ENCODE results near the gene PDE6B. TPM values are rescaled to one million over a fixed set of nuclear protein-coding genes. Genes with fewer than 3 reads are reported as not detected.
A peak's percentile ranks its signal among the peaks of the same experiment; 100 is the strongest.
"Not testable (repeated sequence)": the region's sequence is repeated elsewhere in the genome, so short reads cannot be mapped to it uniquely, and the experiment has no call there.

The PDE6B gene
- total RNA-seq, 1 donor from 2014 or later = 2.3 TPM

DNA sequence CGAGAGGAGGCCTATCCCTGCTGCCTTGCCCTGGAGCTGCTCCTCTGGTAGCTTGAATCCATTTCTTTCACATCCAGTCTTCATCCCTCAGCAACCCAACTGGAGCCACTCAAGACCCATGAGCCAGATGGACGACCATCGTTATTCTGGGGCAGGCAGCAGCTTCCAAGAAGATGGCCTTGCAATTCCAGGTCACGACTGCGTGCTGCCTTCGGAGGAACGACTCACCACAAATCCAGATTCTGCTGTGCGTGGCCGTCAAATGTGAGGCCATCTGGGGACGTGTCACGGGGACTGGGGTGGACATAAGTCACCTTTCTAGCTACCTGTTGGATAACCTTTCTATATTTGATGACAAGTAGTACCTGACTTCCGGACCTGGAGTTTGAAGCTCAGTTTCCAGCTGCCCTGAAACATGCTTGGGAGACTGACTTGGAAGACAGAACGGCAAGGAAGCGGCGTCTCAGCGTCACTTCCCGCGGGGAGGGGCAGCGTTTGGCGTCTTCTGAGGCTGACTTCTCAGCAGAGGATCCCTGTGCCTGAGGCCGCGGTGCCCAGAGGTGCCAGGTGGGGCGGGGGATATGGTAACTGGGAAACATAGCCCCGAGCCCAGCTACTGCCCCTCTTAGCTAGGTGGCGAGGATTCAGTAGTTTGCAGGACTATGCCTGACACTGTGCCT, 37.6 kb upstream of the PDE6B start:
- Mint-ChIP-seq H3K9me3 (ENCODE audit: low read depth) (peaks cover 10% of the 10 kb centered on the region), H3K36me3 (ENCODE audit: low read depth) (no peaks in the 10 kb centered on the region), H3K4me3 (ENCODE audit: unreplicated experiment) (no peak overlapping the region), H3K27me3 (ENCODE audit: low read depth) (peaks cover 11% of the 10 kb centered on the region), H3K27ac (ENCODE audit: unreplicated experiment) (no peak overlapping the region), H3K4me1 (ENCODE audit: low read depth) (peaks cover 4% of the 10 kb centered on the region)
- TF ChIP-seq, protein P1, sequence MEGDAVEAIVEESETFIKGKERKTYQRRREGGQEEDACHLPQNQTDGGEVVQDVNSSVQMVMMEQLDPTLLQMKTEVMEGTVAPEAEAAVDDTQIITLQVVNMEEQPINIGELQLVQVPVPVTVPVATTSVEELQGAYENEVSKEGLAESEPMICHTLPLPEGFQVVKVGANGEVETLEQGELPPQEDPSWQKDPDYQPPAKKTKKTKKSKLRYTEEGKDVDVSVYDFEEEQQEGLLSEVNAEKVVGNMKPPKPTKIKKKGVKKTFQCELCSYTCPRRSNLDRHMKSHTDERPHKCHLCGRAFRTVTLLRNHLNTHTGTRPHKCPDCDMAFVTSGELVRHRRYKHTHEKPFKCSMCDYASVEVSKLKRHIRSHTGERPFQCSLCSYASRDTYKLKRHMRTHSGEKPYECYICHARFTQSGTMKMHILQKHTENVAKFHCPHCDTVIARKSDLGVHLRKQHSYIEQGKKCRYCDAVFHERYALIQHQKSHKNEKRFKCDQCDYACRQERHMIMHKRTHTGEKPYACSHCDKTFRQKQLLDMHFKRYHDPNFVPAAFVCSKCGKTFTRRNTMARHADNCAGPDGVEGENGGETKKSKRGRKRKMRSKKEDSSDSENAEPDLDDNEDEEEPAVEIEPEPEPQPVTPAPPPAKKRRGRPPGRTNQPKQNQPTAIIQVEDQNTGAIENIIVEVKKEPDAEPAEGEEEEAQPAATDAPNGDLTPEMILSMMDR (IDR thresholded peaks at IDR 0.05) = no peak
- DNase-seq (ENCODE audit: low spot score) = no peak

DNA sequence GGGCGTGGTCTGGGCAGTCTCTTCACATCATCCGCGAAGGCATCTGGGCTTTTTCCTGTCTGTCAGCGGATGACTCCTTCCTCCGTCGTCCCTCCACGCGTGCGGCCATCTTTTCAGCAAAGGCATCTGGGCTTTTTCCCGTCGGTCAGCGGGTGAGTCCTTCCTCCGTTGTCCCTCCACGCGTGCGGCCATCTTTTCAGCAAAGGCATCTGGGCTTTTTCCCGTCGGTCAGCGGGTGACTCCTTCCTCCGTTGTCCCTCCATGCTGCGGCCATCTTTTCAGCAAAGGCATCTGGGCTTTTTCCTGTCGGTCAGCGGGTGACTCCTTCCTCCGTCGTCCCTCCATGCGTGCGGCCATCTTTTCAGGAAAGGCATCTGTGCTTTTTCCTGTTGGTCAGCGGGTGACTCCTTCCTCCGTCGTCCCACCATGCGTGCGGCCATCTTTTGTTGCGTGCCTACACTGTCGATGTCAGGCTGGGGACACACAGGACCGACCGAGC, 37.0 kb upstream of the PDE6B start:
- no peak overlapping the region for H3K4me3 Mint-ChIP-seq (ENCODE audit: unreplicated experiment)
- peaks cover 4% of the 10 kb centered on the region for H3K4me1 Mint-ChIP-seq (ENCODE audit: low read depth)
- peak overlapping the region; percentile 54 for H3K27ac Mint-ChIP-seq (ENCODE audit: unreplicated experiment)
- peaks cover 11% of the 10 kb centered on the region for H3K27me3 Mint-ChIP-seq (ENCODE audit: low read depth)
- no peak for DNase-seq (ENCODE audit: low spot score)
- H3K9me3 Mint-ChIP-seq (ENCODE audit: low read depth) = peaks cover 10% of the 10 kb centered on the region
- no peaks in the 10 kb centered on the region for H3K36me3 Mint-ChIP-seq (ENCODE audit: low read depth)
- TF ChIP-seq, protein P1 (IDR thresholded peaks at IDR 0.05) = no peak

DNA sequence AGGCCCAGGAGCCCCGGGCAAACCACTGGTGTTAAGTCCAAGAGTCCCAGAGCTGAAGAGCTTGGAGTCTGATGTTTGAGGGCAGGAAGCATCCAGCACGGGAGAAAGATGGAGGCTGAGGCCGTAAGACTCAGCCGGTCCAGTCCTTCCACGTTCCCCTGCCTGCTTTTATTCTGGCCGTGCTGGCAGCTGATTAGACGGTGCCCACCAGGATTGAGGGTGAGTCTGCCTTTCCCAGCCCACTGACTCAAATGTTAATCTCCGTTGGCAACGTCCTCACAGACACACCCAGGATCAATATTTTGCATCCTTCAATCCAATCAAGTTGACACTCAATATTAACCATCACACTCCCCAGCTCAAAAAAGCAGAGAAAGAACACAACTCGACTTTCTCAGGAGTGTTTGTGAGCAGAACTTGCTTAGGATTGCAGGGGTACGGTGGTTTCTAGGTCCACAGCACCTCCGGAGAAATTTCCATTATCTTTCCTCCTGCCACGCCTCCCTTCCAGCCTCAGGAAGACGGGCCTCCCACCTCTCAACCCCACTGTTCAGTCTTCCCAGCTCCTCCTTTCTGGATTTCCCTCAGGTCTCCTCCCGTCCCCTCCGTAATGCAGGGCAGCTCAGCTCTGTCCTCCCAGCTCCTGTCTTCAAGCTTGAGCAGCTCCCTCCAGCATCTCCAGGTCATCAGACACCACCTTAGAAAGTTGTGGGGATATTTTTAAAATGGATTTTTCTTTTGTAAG, 36.0 kb upstream of the PDE6B start:
- Mint-ChIP-seq H3K4me3 (ENCODE audit: unreplicated experiment) (no peak overlapping the region), H3K4me1 (ENCODE audit: low read depth) (peaks cover 4% of the 10 kb centered on the region), H3K27me3 (ENCODE audit: low read depth) (peaks cover 12% of the 10 kb centered on the region), H3K36me3 (ENCODE audit: low read depth) (no peaks in the 10 kb centered on the region), H3K9me3 (ENCODE audit: low read depth) (peaks cover 6% of the 10 kb centered on the region), H3K27ac (ENCODE audit: unreplicated experiment) (no peak overlapping the region)
- no peak for DNase-seq (ENCODE audit: low spot score)
- TF ChIP-seq, protein P1 (IDR thresholded peaks at IDR 0.05) = no peak

DNA sequence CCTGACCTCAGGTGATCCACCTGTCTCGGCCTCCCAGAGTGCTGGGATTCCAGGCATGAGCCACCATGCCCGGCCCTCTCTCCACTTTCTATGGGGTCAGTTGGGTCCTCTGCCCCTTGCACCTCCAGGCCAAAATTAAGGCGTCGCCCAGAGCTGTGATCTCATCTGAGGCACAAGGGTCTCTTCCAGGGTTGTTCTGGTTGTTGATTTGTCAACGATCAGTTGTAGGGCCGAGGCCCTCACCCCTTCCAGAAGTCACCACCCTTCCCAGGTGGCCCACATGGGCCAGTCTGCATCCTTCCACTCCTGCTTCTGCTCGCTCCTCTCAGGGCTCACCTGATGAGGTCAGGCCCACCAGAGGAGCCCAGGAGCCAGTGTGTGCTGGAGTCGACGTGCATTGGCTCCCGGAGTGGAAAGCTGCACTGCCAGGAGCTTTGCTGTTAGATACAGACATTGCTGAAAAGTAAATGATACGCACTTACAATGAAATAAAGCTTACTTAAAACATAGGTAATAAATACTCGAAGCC, 35.0 kb upstream of the PDE6B start:
- Mint-ChIP-seq H3K4me1 (ENCODE audit: low read depth) (peaks cover 4% of the 10 kb centered on the region), H3K4me3 (ENCODE audit: unreplicated experiment) (no peak overlapping the region), H3K27ac (ENCODE audit: unreplicated experiment) (no peak overlapping the region), H3K27me3 (ENCODE audit: low read depth) (peaks cover 14% of the 10 kb centered on the region), H3K9me3 (ENCODE audit: low read depth) (peaks cover 14% of the 10 kb centered on the region), H3K36me3 (ENCODE audit: low read depth) (no peaks in the 10 kb centered on the region)
- TF ChIP-seq, protein P1 (IDR thresholded peaks at IDR 0.05) = no peak
- peak; percentile 58 for DNase-seq (ENCODE audit: low spot score)

DNA sequence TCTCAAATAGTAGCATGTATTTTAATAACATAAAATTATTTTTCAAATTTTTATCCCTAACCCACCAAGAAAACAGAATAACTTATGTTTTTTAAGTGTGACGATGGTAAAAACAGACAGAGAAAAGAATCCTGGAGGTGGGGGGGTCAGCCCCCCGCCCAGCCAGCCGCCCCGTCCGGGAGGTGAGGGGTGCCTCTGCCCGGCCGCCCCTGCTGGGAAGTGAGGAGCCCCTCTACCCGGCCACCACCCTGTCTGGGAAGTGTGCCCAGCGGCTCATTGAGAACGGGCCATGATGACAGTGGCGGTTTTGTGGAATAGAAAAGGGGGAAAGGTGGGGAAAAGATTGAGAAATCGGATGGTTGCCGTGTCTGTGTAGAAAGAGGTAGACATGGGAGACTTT, 33.2 kb upstream of the PDE6B start:
- not testable (repeated sequence) for H3K4me3 Mint-ChIP-seq (ENCODE audit: unreplicated experiment); H3K36me3 Mint-ChIP-seq (ENCODE audit: low read depth); H3K4me1 Mint-ChIP-seq (ENCODE audit: low read depth); DNase-seq (ENCODE audit: low spot score); H3K27ac Mint-ChIP-seq (ENCODE audit: unreplicated experiment)
- H3K27me3 Mint-ChIP-seq (ENCODE audit: low read depth) = peaks cover 16% of the 10 kb centered on the region
- H3K9me3 Mint-ChIP-seq (ENCODE audit: low read depth) = peaks cover 15% of the 10 kb centered on the region
